Lower leg skin (tissue), 4 donors: ENCODE measurements around the gene KIF2A. TPM values are rescaled to one million over a fixed set of nuclear protein-coding genes. Genes with fewer than 3 reads are reported as not detected.
A peak's percentile ranks its signal among the peaks of the same experiment; 100 is the strongest.

Experiments
- DNase-seq, 2 donors: peaks; one replicate each; pipeline ENCODE4 v3.0.0-alpha.2; 2019; ENCODE audit warnings: low spot score in 2 of 2
- H3K4me3 ChIP-seq: fragments of 200-600 bp; sonication (generic); 2 replicates; pipeline ENCODE4 v1.5.1; 2017; ENCODE audit warnings: mild to moderate bottlenecking, low read depth; ENCODE audit not compliant: poor library complexity, severe bottlenecking
- CTCF ChIP-seq, 3 donors: fragments of 450-650 bp; IDR thresholded peaks; one replicate each; pipeline ENCODE4 v1.5.1; 2016; ENCODE audit warnings: antibody characterized with exemption in 3 of 3, mild to moderate bottlenecking in 3 of 3, moderate library complexity in 2 of 3
- POLR2A ChIP-seq, 2 donors: fragments of 450-650 bp; IDR thresholded peaks; one replicate each; pipeline ENCODE4 v1.6.1; 2016 to 2017; ENCODE audit warnings: antibody characterized with exemption in 2 of 2, mild to moderate bottlenecking in 1 of 2, moderate library complexity in 1 of 2
- WGBS, 2 donors: methylation state at CpG; one replicate each; pipeline ENCODE4 v1.1.5; 2018; 5-methylcytosine and 5-hydroxymethylcytosine counted together
- intact Hi-C: fragments of 100-400 bp; cut with DNase I; formaldehyde crosslinking; loops from one replicate; pipeline ENCODE4 v1.15.0; 2023; ENCODE audit warnings: low total_unique reads
- total RNA-seq, 4 donors: library from RNA; depleted of rRNA; stranded (reverse); fragments of >200 nt; gene quantifications; one replicate each; pipeline ENCODE4 v1.1.0, GENCODE V29; 2016

The KIF2A gene
- total RNA-seq, 4 donors from 2014 or later, result 14.5 to 33.4 (median 21.2) TPM

DNA sequence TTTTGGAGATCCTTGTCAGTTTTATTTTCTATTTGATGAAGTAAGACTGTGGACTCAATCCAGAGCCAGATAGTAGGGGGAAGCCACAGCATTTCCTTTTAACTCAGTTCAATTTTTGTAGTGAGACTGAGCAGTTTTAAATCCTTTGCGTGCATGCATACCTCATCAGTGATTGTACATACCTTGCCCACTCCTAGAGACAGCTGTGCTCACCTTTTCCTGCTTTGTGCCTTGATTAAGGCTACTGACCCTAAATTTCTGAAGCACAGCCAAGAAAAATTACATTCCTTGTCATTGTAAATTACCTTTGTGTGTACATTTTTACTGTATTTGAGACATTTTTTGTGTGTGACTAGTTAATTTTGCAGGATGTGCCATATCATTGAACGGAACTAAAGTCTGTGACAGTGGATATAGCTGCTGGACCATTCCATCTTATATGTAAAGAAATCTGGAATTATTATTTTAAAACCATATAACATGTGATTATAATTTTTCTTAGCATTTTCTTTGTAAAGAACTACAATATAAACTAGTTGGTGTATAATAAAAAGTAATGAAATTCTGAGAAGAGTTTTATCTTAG lies 79.9 kb downstream of the KIF2A start:
- no peak for DNase-seq
- 79 to 81% methylated on average over 2 of the region's 2 CpGs for WGBS, 2 donors
- intact Hi-C loops, result no loop called here
- H3K4me3 ChIP-seq, result no peak overlapping the region
- TF ChIP-seq POLR2A (IDR thresholded peaks at IDR 0.05) (no peak), CTCF (IDR thresholded peaks at IDR 0.05) (no peak)

DNA sequence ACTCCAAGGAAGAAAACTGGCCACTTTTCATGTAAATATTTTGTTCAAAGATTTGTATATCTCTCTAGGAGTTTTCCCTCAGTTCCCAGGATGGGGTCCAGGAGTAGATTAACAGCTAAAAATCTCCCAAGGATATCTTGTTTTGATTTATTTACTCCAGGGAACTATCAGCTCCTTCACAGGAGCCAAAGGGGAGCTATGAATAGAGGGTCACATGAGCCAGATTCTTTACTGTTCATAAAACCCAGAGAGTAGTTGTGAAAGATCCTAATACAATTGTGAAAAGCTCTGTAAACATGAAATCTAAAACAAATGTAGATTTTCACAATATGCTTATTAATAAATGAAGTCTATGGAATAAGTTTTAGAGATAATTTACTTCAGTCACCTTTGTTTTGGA lies 80.8 kb downstream of the KIF2A start:
- no peak for DNase-seq
- TF ChIP-seq CTCF (IDR thresholded peaks at IDR 0.05), result no peak
- TF ChIP-seq POLR2A (IDR thresholded peaks at IDR 0.05), result no peak
- intact Hi-C loops, result no loop called here
- H3K4me3 ChIP-seq, result no peak overlapping the region

- DNase-seq, result no peak
- TF ChIP-seq POLR2A (IDR thresholded peaks at IDR 0.05) (no peak), CTCF (IDR thresholded peaks at IDR 0.05) (no peak)
- no peak overlapping the region for H3K4me3 ChIP-seq
- intact Hi-C loops, result no loop called here
- 85 to 94% methylated on average over 5 of the region's 5 CpGs for WGBS, 2 donors
These were observed 89.4 kb downstream of the KIF2A start for GRCh38 chr5:62395210-62395950.

DNA sequence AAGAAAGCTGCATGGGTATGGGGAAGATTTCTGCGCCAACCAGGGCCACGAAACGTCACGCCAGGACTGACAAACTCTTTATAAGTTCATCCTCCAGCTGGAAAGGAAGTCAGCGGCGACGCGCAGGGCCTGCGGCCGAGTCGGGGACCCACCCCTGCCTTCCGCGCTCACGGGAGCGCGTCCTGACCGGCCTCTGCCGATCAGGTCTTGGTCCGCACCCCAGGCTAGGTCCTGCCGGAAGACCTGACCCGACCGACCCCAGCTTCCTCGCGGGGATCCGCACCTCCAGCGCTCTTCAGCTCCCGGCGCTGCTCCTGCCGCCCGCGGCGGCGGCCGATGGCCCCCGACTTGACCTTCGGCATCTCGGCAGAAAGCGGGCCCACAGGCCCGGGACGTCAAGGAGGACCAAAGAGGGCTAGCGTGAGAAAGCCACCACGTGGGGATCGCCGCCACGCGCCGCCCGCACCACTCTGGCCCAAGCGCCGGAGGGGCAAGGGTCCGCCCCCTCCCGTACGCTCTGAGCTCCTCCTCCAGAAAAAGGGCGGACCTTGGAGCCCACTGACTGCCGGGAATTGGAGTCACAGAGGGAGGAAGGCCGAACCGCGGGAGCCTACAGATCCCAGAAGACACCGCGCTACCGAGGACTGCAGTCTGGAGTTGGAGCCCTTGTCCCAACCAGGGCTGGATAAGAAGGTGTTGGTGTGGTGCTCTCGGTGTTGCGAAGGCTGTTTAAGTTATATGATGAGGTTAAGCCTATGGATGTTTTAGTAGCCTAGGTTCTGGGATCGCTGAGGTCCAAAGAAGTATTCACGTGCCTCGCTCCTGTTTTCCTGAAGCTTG lies 97.6 kb downstream of the KIF2A start, which contains the start of gene DIMT1:
Gene DIMT1, minus strand, starts transcription at position 495 of the 840 bp plus-strand sequence. Its CDS starts 133 bp downstream, at position 362.
- TF ChIP-seq POLR2A (IDR thresholded peaks at IDR 0.05) (no peak), CTCF (IDR thresholded peaks at IDR 0.05) (no peak)
- intact Hi-C loops, result no loop called here
- peak; percentile 97 to 99 for DNase-seq
- H3K4me3 ChIP-seq, result peak within 1 kb of the TSS; percentile 89
- WGBS, 2 donors, result 0% methylated on average over 35 to 41 of the region's 66 CpGs

GRCh38 chr5:62412549-62413329 lies 106.7 kb downstream of the KIF2A start, which contains the start of gene IPO11:
Gene IPO11 (plus strand): TSS chr5:62412763. CDS start chr5:62437280, 24,517 bp downstream.
- DNase-seq, result peak; percentile 98 to 99
- intact Hi-C loops, result no loop called here
- TF ChIP-seq CTCF (IDR thresholded peaks at IDR 0.05) (no peak), POLR2A (IDR thresholded peaks at IDR 0.05) (no peak)
- H3K4me3 ChIP-seq, result peak within 1 kb of the TSS; percentile 94
- 0 to 1% methylated on average over 55 to 60 of the region's 66 CpGs for WGBS, 2 donors
